ENCODE data around the gene PLEKHG4B.

DNA sequence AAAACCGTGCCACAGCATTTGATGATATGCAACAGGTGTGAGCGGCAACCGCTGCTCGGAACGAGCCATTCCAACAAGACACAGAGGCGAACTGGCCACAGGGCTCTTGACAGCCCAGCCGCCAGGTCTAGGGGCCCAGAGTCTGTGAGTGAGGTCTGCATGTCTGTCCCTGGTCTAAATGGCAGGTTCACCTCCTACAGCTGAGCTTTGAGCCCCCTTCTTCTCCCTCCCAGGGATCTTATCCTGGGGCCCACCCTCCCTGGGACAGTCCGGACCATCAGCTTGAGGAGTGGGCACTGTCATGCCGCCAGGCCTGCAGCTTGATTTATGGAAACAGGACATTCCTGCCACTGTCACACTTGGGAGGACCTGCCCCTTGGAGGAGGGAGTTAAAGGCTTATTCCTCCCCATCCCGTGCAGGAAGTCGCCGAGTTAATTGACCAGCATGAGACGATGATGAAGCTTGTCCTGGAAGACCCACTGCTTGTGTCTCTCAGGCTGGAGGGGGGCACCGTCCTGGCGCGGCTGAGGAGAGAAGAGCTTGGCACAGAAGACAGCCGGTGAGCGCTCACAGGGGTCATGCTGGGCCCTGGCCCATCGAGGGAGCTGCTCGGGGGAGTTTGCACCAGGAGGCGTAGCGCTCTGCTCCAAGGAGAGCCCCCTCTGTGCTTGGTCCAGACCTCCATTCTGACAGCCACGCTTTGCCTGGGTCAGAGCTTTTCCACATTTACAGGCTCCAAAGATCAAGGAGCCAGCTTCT lies 63.9 kb downstream of the PLEKHG4B start:
- no peak for TF ChIP-seq POLR2A (IDR thresholded peaks at IDR 0.05; ENCODE audit: low read length)
- no peak for TF ChIP-seq GATA1 (IDR thresholded peaks at IDR 0.05; ENCODE audit: low read depth, low read length)
